Testis (tissue), 3 donors: ENCODE results near the gene PTPRE. TPM values are rescaled to one million over a fixed set of nuclear protein-coding genes. Genes with fewer than 3 reads are reported as not detected.

Experiments used
- DNase-seq: peaks from one replicate; pipeline ENCODE4 v3.0.0-alpha.2; 2019
- H3K27ac ChIP-seq, 2 donors: fragments of 200-600 bp; sonication (generic); one replicate each; pipeline ENCODE4 v1.5.1; 2019
- H3K27me3 ChIP-seq: fragments of 200-600 bp; sonication (generic); one replicate; pipeline ENCODE4 v1.5.1; 2019
- H3K36me3 ChIP-seq: fragments of 200-600 bp; sonication (generic); one replicate; pipeline ENCODE4 v1.5.1; 2017; ENCODE audit warnings: low read depth; ENCODE audit errors: missing control alignments
- H3K4me1 ChIP-seq: fragments of 200-600 bp; sonication (generic); one replicate; pipeline ENCODE4 v1.5.1; 2019
- H3K4me3 ChIP-seq, 2 donors: fragments of 200-600 bp; sonication (generic); one replicate each; pipeline ENCODE4 v1.5.1; 2017 to 2019
- H3K9me3 ChIP-seq: fragments of 200-600 bp; sonication (generic); one replicate; pipeline ENCODE4 v1.5.1; 2017
- CTCF ChIP-seq, 3 experiments: fragments of 450-650 bp in 2 of 3; fragments of 200-600 bp in 1 of 3; sonication (generic) in 1 of 3; IDR thresholded peaks; one replicate each; pipeline ENCODE4 v1.5.1; 2016 to 2019; ENCODE audit warnings: antibody characterized with exemption in 3 of 3, mild to moderate bottlenecking in 2 of 3, moderate library complexity in 1 of 3
- POLR2A ChIP-seq: fragments of 450-650 bp; IDR thresholded peaks from one replicate; pipeline ENCODE4 v1.6.1; 2017; ENCODE audit warnings: antibody characterized with exemption, mild to moderate bottlenecking, moderate library complexity
- whole genome bisulfite sequencing, 2 donors: methylation state at CpG; one replicate each; pipeline ENCODE4 v1.1.5; 2018; 5-methylcytosine and 5-hydroxymethylcytosine counted together
- intact Hi-C: fragments of 100-400 bp; cut with DNase I; formaldehyde crosslinking; loops from one replicate; pipeline ENCODE4 v1.15.1; 2023; ENCODE audit warnings: low total_unique reads
- polyA plus RNA-seq: library from polyadenylated mRNA; stranded (reverse); fragments of 350-450 nt; fragmentation: Illumina TruSeq; extraction: RNeasy Lipid Tissue Mini Kit (QIAGEN cat#74804); gene quantifications from one replicate; pipeline ENCODE4 v1.2.3, GENCODE V29; 2014; ENCODE audit warnings: low read depth, low replicate concordance; ENCODE audit not compliant: insufficient read depth
- total RNA-seq, 2 donors: library from RNA; depleted of rRNA; stranded (reverse); fragments of >200 nt; gene quantifications; one replicate each; pipeline ENCODE4 v1.2.3, GENCODE V29; 2016

PTPRE gene
- total and polyA plus RNA-seq, 3 donors from 2014 or later, result 10.0 to 26.6 (median 15.3) TPM

- Histone ChIP-seq H3K27ac (no peak overlapping the region), H3K4me1 (peaks cover 6% of the 10 kb centered on the region), H3K27me3 (no peaks in the 10 kb centered on the region), H3K36me3 (no peaks in the 10 kb centered on the region), H3K4me3 (no peak overlapping the region), H3K9me3 (no peaks in the 10 kb centered on the region)
- TF ChIP-seq CTCF (IDR thresholded peaks at IDR 0.05) (no peak), POLR2A (no peak)
- DNase-seq, result no peak
- intact Hi-C loops, result no loop called here
- WGBS, 2 donors, result 77 to 89% methylated on average over 3 of the region's 3 CpGs
Measured at GRCh38 chr10:128044186-128044585, 137.3 kb downstream of the PTPRE start.

- no peaks in the 10 kb centered on the region for H3K27me3 ChIP-seq
- intact Hi-C loops, result no loop called here
- no peaks in the 10 kb centered on the region for H3K36me3 ChIP-seq
- 90 to 92% methylated on average over 10 to 16 of the region's 16 CpGs for WGBS, 2 donors
- no peaks in the 10 kb centered on the region for H3K9me3 ChIP-seq
- DNase-seq, result no peak
- H3K27ac ChIP-seq, result no peak overlapping the region
- H3K4me1 ChIP-seq, result peaks cover 6% of the 10 kb centered on the region
- TF ChIP-seq CTCF (IDR thresholded peaks at IDR 0.05), result no peak
- no peak for TF ChIP-seq POLR2A
- no peak overlapping the region for H3K4me3 ChIP-seq
Measured at GRCh38 chr10:128044961-128045832, 138.3 kb downstream of the PTPRE start.

- DNase-seq, result no peak
- H3K4me3 ChIP-seq, result no peak overlapping the region
Measured at GRCh38 chr10:128045833-128046120, 138.9 kb downstream of the PTPRE start.

GRCh38 chr10:128046156-128046952 is 139.5 kb downstream of the PTPRE start:
- no peak overlapping the region for H3K27ac ChIP-seq
- DNase-seq, result no peak
- H3K36me3 ChIP-seq, result no peaks in the 10 kb centered on the region
- no peak for TF ChIP-seq CTCF (IDR thresholded peaks at IDR 0.05)
- TF ChIP-seq POLR2A, result no peak
- WGBS, 2 donors, result 88 to 95% methylated on average over 19 to 23 of the region's 23 CpGs
- no peak overlapping the region for H3K4me3 ChIP-seq
- peaks cover 6% of the 10 kb centered on the region for H3K4me1 ChIP-seq
- H3K9me3 ChIP-seq, result no peaks in the 10 kb centered on the region
- no peaks in the 10 kb centered on the region for H3K27me3 ChIP-seq
- intact Hi-C loops, result no loop called here

More at GRCh38 chr10:128045833-128046120, 138.9 kb downstream of the PTPRE start:
- no peaks in the 10 kb centered on the region for H3K9me3 ChIP-seq
- 92% methylated on average over 6 of the region's 6 CpGs; no CpG with 5 or more reads in 1 of the 2 donors for WGBS, 2 donors
- intact Hi-C loops, result no loop called here
- no peaks in the 10 kb centered on the region for H3K27me3 ChIP-seq
- H3K4me1 ChIP-seq, result peaks cover 6% of the 10 kb centered on the region
- no peak overlapping the region for H3K27ac ChIP-seq
- no peaks in the 10 kb centered on the region for H3K36me3 ChIP-seq
- TF ChIP-seq POLR2A (no peak), CTCF (IDR thresholded peaks at IDR 0.05) (no peak)
